GM19035 (cell line): ENCODE data around the gene FAT1.

Experiments used
- ATAC-seq: cut with Tn5 transposase; IDR thresholded peaks from one replicate; pipeline ENCODE4 v1.9.1; 2021; ENCODE audit not compliant: unreplicated experiment

The FAT1 gene

DNA sequence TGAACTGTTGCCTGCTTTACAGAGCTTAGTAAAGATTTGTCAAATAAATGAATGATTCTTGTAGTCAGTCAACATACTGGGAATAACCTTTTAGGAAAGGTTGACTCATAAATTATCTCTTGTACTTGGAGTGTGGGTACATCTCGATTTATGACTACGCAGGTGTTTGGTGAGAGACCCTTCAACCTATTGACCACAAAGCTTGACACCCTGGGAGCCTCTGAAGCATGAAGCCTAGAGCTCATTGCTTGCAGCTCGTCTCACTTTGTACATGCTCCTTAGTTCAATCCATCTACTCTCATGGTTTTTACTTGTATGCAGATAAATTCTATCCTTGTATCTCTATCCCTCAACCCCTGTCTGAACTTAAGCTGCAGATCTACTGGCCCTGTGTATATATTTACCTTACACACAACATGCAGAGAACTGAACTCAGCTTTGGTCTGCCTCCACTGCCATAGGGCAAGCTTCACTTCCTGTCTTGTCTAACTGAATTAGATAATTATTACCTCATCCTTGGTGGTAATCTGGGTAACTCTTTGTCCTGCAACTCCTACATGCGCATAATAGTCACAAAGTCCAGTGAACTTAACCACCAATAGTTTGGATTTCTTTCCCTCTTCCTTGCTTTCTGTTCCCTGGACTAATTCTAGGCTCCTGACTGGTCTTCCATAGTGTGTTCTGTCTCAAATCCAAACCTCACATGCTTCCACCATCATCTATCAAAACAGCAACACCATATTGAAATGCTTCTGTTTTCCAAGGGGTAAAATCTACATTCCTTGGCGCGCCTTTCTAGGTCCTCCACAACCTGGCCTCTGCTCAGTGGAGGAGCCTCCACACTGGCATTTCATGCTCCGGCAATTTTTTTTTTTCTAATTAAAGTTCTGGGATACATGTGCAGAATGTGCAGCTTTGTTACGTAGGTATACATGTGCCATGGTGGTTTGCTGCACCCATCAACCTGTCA, 32.2 kb upstream of the FAT1 start:
- ATAC-seq = no peak

DNA sequence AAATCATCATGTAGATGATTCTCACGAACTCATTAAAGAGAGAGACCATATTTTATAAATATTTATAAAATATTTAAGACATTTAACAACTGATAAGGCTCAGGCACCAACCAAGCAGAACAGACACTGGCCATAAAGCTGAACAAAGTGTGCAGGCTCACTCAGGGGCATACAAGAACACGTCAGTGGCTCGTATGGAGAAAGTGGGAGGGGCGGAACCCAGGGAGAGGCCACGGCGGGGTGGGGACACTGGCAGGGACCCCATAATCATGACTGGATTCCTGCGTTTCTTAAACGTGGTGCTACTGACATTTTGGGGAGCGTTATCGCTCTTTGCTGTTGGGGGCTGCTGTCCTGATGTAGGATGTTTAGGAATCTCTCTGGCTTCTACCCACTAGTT, 31.3 kb upstream of the FAT1 start:
- no peak for ATAC-seq

DNA sequence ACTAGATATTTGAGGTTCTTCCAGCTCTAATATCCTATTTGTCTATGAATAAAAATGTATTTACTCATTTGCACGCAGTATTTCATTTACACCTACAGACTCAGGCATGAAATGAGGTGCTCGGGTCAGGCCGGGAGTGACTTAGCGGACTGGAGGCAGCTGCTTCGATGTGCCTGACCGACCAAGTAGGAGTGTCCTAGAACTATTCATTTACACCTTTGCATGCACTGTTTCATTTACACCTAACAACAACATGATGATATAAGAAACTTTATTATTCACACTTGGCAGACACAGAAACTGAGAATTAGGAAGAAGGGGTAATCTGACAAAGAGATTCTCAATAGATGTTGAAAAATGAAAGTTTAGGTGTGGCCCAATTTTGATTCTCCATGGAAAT, 28.7 kb upstream of the FAT1 start:
- ATAC-seq = no peak

DNA sequence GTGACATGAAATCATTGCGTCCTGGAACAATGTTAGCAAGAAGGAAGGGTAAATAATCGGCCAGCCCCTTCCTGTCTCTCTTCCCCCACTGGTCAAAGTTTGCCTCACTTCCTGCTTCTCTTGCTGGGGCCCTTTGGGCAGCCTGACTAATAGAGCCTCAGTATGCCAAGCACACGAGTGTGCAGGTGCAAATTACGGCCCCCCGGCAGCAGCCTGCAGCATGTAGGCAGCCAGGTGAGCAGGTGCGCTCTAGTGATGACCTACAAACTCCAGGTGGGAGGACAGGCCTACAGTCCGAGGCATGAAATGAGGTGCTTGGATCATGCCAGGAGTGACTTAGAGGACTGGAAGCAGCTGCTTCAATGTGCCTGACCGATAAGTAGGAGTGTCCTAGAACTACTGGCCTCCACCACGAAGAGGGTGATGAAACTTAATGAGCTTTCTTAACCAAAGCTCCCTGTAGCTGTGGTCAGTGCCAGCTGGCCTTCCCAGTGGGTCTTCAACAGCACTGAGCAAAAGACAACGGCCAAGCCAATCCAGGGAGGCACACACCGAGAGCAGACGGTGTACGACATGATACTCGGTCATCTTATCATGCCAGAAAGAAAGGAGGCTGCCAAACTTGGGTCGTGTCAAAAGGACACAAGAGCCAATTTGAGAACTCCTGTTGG, 26.1 kb upstream of the FAT1 start:
- ATAC-seq = no peak

DNA sequence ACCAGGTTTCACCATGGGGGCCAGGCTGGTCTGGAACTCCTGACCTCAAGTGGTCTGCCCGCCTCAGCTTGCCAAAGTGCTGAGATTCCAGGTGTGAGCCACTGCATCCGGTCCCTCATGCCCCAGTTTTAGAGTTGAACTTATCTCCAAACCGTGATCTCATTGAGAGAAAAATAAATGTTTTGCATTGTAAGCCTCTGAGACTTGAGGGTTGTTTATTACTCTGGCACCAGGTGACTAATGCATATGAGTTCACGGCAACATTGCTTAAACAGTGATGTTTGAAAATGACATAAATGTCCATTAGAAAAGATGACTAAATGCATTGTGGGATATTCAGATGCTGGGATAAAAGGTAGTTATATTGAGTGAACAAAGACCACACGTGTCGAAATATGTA, 22.9 kb upstream of the FAT1 start:
- ATAC-seq = no peak

DNA sequence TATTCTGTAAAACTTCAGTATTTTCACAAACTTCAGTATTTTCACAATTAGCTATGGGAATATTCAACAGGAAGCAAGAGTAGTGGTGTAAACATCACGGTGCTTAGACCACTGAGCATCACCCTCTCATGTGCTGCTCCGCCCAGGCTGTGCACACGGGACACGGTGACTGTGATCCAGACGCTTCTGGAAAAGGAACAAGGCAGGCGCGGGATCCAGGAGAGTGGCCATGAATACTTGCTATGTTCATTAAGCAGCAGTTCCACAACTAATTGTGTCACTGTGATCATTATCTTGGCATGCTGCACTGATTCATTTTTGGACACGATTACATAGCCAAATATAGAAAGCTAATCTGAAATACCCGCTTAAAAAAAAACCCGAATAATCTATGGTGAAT, 19.6 kb upstream of the FAT1 start:
- ATAC-seq = no peak

DNA sequence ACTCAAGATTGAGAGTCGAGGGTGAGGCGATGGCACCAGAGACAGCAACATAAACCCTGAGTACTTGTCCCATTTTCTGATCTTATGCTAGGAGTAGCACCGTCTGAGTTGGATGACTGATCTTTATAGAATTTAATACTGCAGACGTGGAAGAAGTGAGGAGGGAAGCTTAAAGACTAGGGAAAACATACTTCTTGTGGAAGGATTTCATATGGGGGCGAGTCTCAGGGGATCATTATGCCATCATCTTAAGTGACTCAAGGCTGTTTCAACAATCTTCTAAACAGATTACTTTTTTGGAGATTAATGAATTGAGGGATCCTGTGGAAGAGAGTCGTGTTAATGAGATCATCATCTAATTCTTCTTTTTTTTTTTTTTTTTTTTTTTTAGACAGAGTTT, 17.2 kb upstream of the FAT1 start:
- no peak for ATAC-seq

DNA sequence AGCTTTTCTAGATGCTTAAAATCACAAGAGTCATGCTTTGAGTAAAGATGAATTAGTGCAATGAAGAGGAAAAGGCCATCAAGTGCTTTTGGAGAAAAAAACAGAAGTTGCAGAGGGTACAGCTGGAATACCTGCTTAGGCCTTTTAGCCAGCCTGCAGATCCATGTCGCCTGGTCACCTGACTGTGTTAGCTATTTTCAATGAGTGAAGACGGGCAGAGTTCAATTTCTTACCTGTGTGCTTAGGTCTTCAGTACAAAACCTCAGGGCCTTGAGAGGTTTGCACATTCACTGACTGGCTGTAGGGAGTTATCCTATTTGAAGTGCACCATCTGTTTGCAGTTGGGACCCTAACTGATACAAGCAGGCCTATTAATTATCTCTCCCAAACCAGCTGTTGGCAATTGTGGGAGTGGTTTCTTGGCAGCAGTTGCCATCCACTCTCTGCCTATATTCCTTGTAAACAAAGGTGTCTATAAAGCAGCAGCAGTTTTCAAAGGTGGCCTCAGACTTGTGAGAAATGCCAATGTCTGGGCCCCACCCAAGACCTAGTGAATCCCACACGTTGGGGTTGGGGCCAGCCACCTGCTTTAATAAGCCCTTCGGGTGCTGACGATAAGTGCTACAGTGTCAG, 16.3 kb upstream of the FAT1 start:
- ATAC-seq = no peak

DNA sequence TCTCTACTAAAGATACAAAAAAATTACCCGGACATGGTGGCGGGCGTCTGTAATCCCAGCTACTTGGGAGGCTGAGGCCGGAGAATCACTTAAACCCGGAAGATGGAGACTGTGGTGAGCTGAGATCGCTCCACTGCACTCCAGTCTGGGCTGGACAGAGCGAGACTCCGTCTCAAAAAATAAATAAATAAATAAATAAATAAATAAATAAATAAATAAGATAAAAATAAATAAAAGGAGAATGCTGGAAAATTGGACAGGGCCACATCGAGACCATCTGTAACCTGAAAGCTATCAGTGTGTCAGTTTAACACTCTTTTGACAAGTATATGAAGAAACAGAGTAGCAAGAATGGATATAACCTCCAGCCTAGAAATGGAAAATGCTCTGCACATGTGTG, 15.7 kb upstream of the FAT1 start:
- ATAC-seq = no peak

DNA sequence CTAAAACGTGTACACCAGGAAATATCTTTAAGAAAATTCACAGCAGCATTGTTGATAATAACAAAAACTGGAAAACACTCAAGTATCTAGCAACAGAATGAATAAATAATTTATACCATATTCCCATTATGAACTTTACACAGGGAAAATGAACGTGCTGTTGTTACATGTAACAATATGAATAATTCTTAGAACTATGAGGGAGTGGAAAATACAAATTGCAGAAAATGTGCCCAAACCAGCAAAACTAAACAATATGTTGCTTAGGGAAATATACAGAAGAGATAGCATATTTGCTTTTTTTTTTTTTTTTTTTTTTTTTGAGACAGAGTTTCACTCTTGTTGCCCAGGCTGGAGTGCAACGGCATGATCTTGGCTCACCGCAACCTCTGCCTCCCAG, 14.8 kb upstream of the FAT1 start:
- ATAC-seq = no peak

DNA sequence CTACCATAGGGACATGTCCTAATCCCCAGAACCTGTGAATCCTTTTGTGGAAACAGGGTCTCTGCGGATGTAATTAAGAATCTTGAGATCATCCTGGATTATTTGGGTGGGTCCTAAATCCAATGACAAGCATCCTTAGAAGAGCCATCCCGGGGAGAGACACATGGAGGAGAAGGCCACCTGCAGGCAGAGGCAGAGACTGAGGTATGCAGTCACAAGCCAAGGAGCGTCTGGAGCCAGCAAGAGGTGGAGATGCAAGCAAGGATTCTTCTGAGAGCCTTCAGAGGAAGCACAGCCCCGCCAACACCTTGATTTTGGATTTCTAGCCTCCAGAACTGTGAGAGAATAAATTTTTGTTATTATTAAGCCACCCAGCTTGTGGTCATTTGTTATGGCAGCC, 13.8 kb upstream of the FAT1 start:
- no peak for ATAC-seq

DNA sequence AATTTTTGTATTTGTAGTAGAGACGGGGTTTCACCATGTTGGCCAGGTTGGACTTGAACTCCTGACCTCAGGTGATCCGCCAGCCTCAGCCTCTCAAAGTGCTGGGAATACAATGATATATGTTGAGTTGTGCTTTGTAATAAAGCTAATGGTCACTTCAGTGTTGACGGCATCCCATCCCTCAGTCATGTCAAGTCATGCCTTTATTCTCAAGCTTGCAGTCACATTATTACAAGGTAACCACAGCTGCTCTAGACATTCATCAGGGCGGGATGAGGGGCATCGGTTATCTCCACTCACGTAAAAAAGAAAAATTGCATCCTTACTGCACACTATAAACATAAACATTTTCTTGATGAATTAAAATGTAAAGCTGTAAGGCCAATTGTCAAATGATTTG, 12.8 kb upstream of the FAT1 start:
- ATAC-seq = no peak

DNA sequence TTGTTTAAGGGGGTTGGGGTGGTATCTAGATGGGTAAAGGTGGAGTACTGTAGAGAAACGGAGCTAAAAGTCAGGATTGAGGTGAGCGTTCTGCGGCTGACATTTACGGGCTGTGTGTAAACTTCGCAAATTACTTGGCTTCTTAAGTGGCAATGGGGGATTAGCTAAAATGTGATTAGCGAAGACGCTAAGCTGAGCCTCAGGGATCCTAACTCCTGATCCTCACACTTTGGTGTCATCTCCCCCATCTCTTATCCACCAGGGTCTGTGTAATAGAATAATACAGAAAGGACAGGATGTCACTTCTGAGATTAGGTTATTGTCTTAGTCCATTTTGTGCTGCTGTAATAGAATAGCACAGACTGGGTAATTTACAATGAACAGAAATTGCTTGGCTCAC, 10.6 kb upstream of the FAT1 start:
- no peak for ATAC-seq

DNA sequence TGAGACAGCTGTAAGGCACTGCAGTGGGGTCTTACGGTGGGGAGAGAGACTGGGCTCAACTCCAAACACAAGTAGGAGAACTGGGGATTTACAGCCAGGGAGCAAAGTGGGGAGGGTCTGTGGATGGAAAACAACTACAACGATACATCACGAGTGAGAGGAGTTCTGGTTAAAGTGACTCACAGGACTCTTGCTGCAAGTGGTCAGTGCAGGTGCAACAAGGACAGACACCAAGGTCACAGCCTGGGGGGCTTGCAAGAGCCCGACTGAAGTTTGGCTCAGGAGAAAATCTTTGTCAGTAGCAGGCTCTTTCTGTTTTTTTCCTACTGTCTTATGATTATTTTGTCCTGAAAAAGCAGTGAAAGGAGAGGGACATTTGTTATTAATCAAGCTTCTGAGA, 10.1 kb upstream of the FAT1 start:
- ATAC-seq = no peak

DNA sequence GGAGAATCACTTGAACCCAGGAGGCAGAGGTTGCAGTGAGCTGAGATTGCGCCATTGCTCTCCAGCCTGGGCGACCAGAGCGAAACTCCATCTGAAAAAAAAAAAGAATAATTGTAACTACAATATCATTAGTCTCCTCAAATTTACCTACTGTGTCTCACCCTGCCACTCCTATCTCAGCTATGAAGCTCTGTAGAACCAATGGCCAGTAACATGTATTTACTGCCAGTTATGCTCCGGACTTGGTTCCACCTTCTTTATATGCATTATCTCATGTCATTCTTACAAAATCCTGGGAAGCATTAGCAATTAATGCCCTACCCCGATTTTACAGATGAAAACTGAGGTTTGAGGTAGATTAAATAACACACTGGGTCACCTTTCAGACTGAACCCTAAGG, 7.0 kb upstream of the FAT1 start:
- ATAC-seq = no peak

DNA sequence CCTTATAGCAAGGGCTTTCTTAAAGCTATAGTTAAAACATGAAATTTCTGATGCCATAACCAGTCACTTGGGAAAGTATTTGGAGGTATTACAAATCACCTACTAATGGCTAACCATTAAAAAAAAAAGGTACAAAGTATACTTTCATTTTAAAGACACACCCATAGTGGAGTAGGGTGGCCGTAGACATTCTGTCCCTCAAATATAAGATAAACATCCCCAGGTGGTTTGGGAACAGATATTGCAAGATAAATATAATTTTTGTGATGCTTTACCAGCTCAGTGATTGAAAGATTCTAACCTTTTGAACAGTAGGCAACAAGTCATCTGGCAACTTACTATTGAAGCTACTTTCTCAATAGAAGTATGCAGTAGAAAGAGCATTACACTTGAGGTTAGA, 6.2 kb upstream of the FAT1 start:
- ATAC-seq = no peak

DNA sequence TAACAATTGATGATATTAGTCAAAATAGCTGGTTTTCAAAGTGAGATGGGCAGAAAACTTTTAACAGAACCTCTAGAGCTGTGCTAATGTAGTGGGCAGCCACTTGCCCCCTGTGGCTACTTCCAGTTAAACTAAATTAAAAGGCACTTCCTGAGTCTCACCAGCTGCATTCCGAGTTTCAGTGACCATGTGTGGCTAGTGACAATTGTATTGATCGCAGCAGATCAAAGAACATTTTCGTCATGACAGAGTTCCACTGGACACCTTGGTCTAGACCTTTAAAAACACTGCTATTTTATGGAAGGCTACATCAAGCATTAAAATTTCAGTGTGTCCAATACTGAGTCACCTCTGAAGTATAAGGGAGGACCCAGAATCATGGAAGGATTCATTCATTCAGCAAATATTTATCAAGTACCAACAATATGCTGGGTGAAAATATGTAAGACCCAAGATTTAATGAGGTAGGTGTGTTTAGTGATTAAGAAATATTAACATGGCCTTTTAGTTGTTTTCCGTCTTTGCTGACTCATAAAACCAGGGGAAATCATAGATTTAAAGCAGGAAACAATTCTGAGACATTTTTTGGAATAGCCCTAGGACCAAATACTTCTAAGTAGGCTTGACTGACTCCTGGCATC, 5.1 kb upstream of the FAT1 start:
- ATAC-seq = no peak

DNA sequence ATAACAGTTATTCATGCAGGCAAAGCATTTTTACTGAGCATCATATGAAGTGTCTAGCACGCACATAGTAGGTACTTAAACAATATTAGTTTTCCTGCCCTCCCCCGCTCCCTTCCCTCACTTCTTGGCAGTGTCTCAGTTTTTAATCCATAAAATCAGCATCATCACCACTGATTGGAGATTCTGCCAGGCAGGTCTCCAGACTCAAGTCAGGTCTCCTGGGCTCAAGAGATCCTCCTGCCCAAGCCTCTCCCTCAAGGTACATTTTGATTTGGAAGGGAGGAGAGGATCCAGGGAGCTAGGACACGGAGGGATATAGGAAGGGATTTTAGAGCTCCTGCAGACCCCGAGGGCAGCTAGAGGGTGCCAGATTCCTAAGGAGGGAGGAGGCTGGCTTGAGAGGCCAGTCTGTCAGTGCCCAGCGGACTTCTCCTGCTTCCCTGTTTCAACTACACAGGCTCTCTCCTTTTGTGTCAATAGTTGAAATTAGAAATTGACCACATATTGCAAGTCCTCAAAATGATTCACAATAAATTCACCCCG, 4.4 kb upstream of the FAT1 start:
- ATAC-seq = no peak

DNA sequence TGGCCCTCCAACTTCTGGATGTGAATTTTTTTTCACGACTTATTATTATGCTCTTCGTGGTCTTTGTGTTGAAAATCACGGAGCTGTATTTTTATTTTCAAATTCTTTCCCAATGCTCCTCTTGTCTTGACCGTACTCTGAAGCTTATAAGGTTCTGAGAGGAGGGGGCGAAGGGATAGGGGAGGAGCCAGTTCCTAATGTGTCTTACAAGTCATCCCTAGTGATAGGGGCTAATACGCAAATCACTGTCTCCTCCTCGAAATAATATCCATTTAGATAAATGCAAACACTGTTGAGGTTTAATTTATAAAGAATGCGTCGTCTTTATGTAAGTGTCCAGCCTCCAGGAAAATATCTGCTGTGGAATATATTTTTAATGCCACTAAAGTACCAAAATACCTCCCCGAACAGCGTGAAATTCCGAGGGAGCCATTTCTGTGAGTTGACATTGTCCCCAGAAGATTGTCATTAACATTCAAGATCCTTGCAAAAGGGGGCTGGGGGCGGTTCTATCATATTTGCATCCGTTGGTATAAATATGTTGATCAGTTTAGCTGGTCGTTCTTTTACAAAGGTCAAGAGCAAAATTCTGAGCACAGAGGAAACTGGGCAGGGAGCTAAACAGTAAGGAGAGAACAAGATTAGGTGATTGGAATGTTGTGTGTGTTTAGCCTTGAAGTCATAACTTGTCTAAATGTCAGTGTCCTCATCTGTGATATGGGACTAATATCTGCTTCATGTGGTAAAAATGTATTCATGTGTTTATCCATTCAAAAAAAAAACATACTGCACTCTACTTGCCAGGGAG, 3.7 kb upstream of the FAT1 start:
- ATAC-seq = no peak

DNA sequence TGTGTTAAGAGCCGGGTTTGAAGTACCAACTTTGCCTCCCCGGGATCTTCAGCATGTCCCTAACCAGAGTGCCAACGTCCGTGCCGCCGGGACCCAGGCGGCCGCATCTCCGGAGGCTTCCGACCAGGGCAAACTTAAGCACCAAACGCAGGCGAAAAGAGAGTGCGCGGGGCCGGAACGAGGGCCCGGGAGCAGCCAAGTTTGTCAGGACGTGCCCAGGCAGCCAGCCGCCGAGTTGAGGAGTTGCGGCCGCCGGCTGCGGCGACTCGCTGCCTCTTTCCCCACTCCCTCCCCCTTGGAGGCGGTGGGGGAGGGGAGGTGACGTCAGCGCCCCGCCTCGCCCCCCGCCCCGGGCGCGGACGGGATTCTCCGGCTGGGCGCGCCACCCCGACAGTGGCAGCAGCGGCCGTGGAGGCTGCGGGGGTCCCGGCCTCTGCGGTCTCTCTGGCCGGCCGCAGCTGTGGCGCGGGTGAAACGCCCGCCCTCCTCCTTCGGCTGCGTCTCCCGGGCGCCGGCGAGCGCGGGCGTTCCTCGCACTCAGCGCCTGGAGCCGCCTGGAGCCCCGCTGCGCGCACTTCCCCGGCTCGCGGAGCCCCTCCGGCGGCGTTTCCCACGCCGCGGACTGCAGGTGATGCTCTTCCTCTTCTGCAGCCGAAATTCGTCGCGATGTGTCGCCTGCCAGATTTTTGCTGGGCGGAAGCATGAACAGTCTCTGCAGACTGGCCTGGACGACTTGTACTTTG, 2.9 kb upstream of the FAT1 start:
- no peak for ATAC-seq
